GM21723 (cell line): ENCODE results near the gene PHLPP1.

Experiments
- ATAC-seq: cut with Tn5 transposase; IDR thresholded peaks from one replicate; pipeline ENCODE4 v1.9.1; 2021; ENCODE audit warnings: mild to moderate bottlenecking, moderate library complexity; ENCODE audit not compliant: unreplicated experiment

The PHLPP1 gene

GRCh38 chr18:62974928-62975675, 259.8 kb downstream of the PHLPP1 start:
- ATAC-seq, result no peak

- no peak for ATAC-seq
Measured at GRCh38 chr18:62975785-62976184, 260.4 kb downstream of the PHLPP1 start.

GRCh38 chr18:62976227-62976626, 260.9 kb downstream of the PHLPP1 start:
- ATAC-seq, result no peak

GRCh38 chr18:62977512-62977911, 262.2 kb downstream of the PHLPP1 start:
- no peak for ATAC-seq

GRCh38 chr18:62978251-62979049, 263.1 kb downstream of the PHLPP1 start:
- ATAC-seq, result no peak

GRCh38 chr18:62979176-62979575, 263.8 kb downstream of the PHLPP1 start:
- no peak for ATAC-seq

GRCh38 chr18:62979900-62980299, 264.6 kb downstream of the PHLPP1 start:
- no peak for ATAC-seq

- ATAC-seq, result no peak
Measured at GRCh38 chr18:62981566-62981965, 266.2 kb downstream of the PHLPP1 start.

- no peak for ATAC-seq
Measured at GRCh38 chr18:62982600-62983251, 267.4 kb downstream of the PHLPP1 start.

GRCh38 chr18:62984656-62985315, 269.4 kb downstream of the PHLPP1 start:
- ATAC-seq, result no peak

GRCh38 chr18:62986490-62986889, 271.1 kb downstream of the PHLPP1 start:
- ATAC-seq, result no peak

- ATAC-seq, result no peak
Measured at GRCh38 chr18:62987055-62987830, 271.9 kb downstream of the PHLPP1 start.

GRCh38 chr18:62987859-62988258, 272.5 kb downstream of the PHLPP1 start:
- ATAC-seq, result no peak

- ATAC-seq, result no peak
Measured at GRCh38 chr18:62988471-62988870, 273.1 kb downstream of the PHLPP1 start.

GRCh38 chr18:62989195-62989594, 273.9 kb downstream of the PHLPP1 start:
- ATAC-seq, result no peak

GRCh38 chr18:62990653-62991052, 275.3 kb downstream of the PHLPP1 start:
- no peak for ATAC-seq

- ATAC-seq, result no peak
Measured at GRCh38 chr18:62991389-62991788, 276.0 kb downstream of the PHLPP1 start.

- no peak for ATAC-seq
Measured at GRCh38 chr18:62991959-62992358, 276.6 kb downstream of the PHLPP1 start.

GRCh38 chr18:62992877-62993365, 277.6 kb downstream of the PHLPP1 start:
- ATAC-seq, result no peak

GRCh38 chr18:62996566-62996965, 281.2 kb downstream of the PHLPP1 start:
- no peak for ATAC-seq
